Measurements from ENCODE around the gene DCAF11. TPM values are rescaled to one million over a fixed set of nuclear protein-coding genes. Genes with fewer than 3 reads are reported as not detected.
A peak's percentile ranks its signal among the peaks of the same experiment; 100 is the strongest.

The DCAF11 gene
- total RNA-seq, 1 donor from 2014 or later = 52.8 TPM

GRCh38 chr14:24096545-24097181, 17.9 kb upstream of the DCAF11 start:
- no peak for TF ChIP-seq CTCF (IDR thresholded peaks at IDR 0.05)
- no peak for DNase-seq (ENCODE audit: extremely low spot score, unreplicated experiment)
- peaks cover 23% of the 10 kb centered on the region for H3K36me3 Mint-ChIP-seq (ENCODE audit: unreplicated experiment)
- H3K27ac Mint-ChIP-seq (ENCODE audit: unreplicated experiment) = no peak overlapping the region
- no peaks in the 10 kb centered on the region for H3K27me3 Mint-ChIP-seq (ENCODE audit: unreplicated experiment)
- H3K4me3 Mint-ChIP-seq (ENCODE audit: unreplicated experiment) = peak overlapping the region; percentile 30
- H3K9me3 Mint-ChIP-seq (ENCODE audit: unreplicated experiment) = no peaks in the 10 kb centered on the region
- peaks cover 26% of the 10 kb centered on the region for H3K4me1 Mint-ChIP-seq (ENCODE audit: unreplicated experiment)

- Mint-ChIP-seq H3K27ac (ENCODE audit: unreplicated experiment) (no peak overlapping the region), H3K4me1 (ENCODE audit: unreplicated experiment) (peaks cover 20% of the 10 kb centered on the region), H3K27me3 (ENCODE audit: unreplicated experiment) (no peaks in the 10 kb centered on the region), H3K9me3 (ENCODE audit: unreplicated experiment) (no peaks in the 10 kb centered on the region), H3K36me3 (ENCODE audit: unreplicated experiment) (peaks cover 27% of the 10 kb centered on the region), H3K4me3 (ENCODE audit: unreplicated experiment) (no peak overlapping the region)
- no peak for DNase-seq (ENCODE audit: extremely low spot score, unreplicated experiment)
- TF ChIP-seq CTCF (IDR thresholded peaks at IDR 0.05) = no peak
These were observed 16.2 kb upstream of the DCAF11 start for GRCh38 chr14:24098229-24098926.

GRCh38 chr14:24098927-24099813, 15.4 kb upstream of the DCAF11 start:
- Mint-ChIP-seq H3K9me3 (ENCODE audit: unreplicated experiment) (no peaks in the 10 kb centered on the region), H3K36me3 (ENCODE audit: unreplicated experiment) (peaks cover 34% of the 10 kb centered on the region), H3K4me3 (ENCODE audit: unreplicated experiment) (no peak overlapping the region), H3K4me1 (ENCODE audit: unreplicated experiment) (peaks cover 15% of the 10 kb centered on the region), H3K27me3 (ENCODE audit: unreplicated experiment) (no peaks in the 10 kb centered on the region), H3K27ac (ENCODE audit: unreplicated experiment) (no peak overlapping the region)
- DNase-seq (ENCODE audit: extremely low spot score, unreplicated experiment) = no peak
- no peak for TF ChIP-seq CTCF (IDR thresholded peaks at IDR 0.05)

GRCh38 chr14:24100197-24100981, 14.2 kb upstream of the DCAF11 start:
- Mint-ChIP-seq H3K9me3 (ENCODE audit: unreplicated experiment) (no peaks in the 10 kb centered on the region), H3K27ac (ENCODE audit: unreplicated experiment) (no peak overlapping the region), H3K4me1 (ENCODE audit: unreplicated experiment) (peaks cover 10% of the 10 kb centered on the region), H3K27me3 (ENCODE audit: unreplicated experiment) (no peaks in the 10 kb centered on the region), H3K4me3 (ENCODE audit: unreplicated experiment) (no peak overlapping the region), H3K36me3 (ENCODE audit: unreplicated experiment) (peaks cover 39% of the 10 kb centered on the region)
- TF ChIP-seq CTCF (IDR thresholded peaks at IDR 0.05) = no peak
- no peak for DNase-seq (ENCODE audit: extremely low spot score, unreplicated experiment)

Measured in osteocyte (in vitro differentiated cells).